GM10266 (cell line): ENCODE results near the gene FBN2.

Experiments
- DNase-seq: peaks from one replicate; pipeline ENCODE4 v3.0.0; 2012; ENCODE audit errors: extremely low spot score
- CTCF ChIP-seq: IDR thresholded peaks from 2 replicates; pipeline ENCODE4 v1.5.1; 2012; ENCODE audit warnings: mild to moderate bottlenecking, low read depth; ENCODE audit not compliant: control insufficient read depth, insufficient read depth; ENCODE audit errors: missing control alignments

Gene FBN2

DNA sequence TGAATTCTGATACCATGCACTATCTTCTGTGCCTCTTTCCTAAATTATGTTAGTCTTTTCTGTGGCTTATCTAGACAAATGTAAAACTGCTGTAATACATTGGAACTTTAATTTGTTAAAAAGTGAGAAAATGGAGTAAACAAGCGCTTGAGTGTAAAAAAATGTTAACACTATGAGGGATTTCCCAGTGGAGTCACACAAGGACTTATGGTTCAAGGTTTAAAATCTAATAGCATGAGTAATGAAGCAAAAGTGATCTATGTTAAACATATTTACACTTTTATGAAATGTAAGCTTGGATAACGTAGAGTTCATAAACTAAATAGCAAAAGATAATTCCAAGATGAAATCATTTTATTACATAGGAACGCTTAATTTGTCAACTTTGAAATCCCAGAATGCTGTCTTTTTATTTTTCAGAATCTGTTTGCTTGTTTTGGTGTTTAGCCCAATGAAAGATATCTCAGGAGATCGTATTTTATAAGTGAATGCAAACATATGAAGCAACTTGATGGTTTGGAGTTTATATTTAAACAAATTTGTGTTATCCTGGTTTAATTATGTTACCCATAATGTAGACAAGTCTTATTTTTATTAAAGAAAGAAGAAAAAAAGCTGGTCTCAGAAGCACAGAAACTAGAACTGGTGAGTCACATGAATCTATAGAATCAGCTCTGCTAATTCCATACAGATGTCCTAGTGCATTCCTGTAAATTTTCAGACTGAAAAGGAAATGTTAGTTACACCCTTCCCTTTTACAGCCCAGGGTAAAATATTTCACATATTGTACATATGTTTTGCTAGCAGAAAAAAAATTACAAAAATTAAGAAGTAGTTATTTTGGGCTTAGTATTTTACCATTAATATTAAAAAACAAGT is 34.2 kb upstream of the FBN2 start:
- no peak for DNase-seq
- no peak for TF ChIP-seq CTCF

DNA sequence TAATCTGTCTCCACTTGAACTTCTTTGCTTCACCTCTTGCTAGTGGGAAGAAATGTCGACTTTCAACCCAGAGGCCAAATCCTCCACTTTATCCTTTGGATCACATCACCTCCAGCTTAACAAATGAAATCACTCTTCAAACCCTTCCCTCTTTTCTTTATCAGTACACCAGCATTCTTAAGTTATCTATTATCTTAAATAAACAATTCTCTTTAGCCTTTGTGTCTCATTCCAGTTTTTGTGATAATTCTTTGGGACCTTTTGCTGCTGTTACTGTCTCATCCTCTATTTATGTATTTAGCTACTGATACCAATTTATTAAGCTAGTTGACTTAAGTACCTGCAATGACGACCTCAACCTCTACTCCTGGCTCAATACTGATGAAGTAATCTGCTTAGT is 28.1 kb upstream of the FBN2 start:
- DNase-seq, result no peak
- TF ChIP-seq CTCF, result no peak

- DNase-seq, result no peak
- no peak for TF ChIP-seq CTCF
Observed at GRCh38 chr5:128559300-128560297, 21.6 kb upstream of the FBN2 start.

DNA sequence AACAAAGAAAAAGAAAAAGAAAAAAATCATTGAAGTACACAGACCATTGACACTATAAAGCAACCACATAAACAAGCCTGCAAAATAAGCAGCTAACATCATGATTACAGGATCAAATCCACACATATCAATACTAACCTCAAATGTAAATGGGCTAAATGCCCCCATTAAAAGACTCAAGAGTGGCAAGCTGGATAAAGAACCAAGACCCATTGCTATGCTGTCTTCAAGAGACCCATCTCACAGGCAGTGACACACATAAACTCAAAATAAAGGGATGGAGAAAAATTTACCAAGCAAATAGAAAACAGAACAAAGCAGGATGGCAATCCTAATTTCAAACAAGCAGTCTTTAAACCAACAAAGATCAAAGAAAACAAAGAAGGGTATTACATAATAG is 15.7 kb upstream of the FBN2 start:
- no peak for DNase-seq
- no peak for TF ChIP-seq CTCF

GRCh38 chr5:128551476-128551875 is 13.4 kb upstream of the FBN2 start:
- DNase-seq, result no peak
- TF ChIP-seq CTCF, result no peak

GRCh38 chr5:128549496-128549895 is 11.5 kb upstream of the FBN2 start:
- TF ChIP-seq CTCF, result no peak
- no peak for DNase-seq
